H1 (cell line): ENCODE data around the gene CEACAM6. TPM values are rescaled to one million over a fixed set of nuclear protein-coding genes. Genes with fewer than 3 reads are reported as not detected.
"Not testable (repeated sequence)": the region's sequence is repeated elsewhere in the genome, so short reads cannot be mapped to it uniquely, and the experiment has no call there.

Experiments
- CTCF ChIA-PET: fragments of 300-600 bp; sonication (Branson Sonifier 250); formaldehyde crosslinking; loops from one replicate; lab custom pipeline; 2021; ENCODE audit not compliant: partially characterized antibody; lab: Charles Lee
- POLR2A ChIA-PET: fragments of 300-600 bp; sonication (Branson Sonifier 250); formaldehyde crosslinking; loops from one replicate; lab custom pipeline; 2021; ENCODE audit warnings: inconsistent platforms; ENCODE audit not compliant: partially characterized antibody; lab: Charles Lee
- DNase-seq, 2 experiments: peaks; one replicate each; pipeline versions ENCODE4 v3.0.0 to v3.0.0-alpha.2; 2010 to 2022; ENCODE audit warnings: low spot score in 2 of 2, low read depth in 1 of 2, mixed read lengths in 1 of 2
- FAIRE-seq: peaks from 2 replicates; lab custom pipeline; 2011; peaks lifted over from hg19 to GRCh38; lab: Jason Lieb, UNC
- H2AFZ ChIP-seq: 2 replicates; pipeline ENCODE4 v1.8.1; 2012; ENCODE audit warnings: low read length, inconsistent platforms
- H2AK5ac ChIP-seq: 2 replicates; pipeline ENCODE4 v1.6.1; 2013; ENCODE audit warnings: low read depth, low read length
- H2BK120ac ChIP-seq: replicated peaks from 2 replicates; pipeline ENCODE3; 2013; ENCODE audit warnings: low read depth, low read length, inconsistent platforms
- H2BK12ac ChIP-seq: 2 replicates; pipeline ENCODE4 v1.6.1; 2013; ENCODE audit warnings: low read depth, low read length
- H2BK15ac ChIP-seq: 2 replicates; pipeline ENCODE4 v1.6.1; 2013; ENCODE audit warnings: low read length
- H2BK20ac ChIP-seq: 2 replicates; pipeline ENCODE4 v1.6.1; 2013; ENCODE audit warnings: low read length
- H2BK5ac ChIP-seq: 2 replicates; pipeline ENCODE4 v1.6.1; 2013; ENCODE audit warnings: low read depth, low read length
- H3K14ac ChIP-seq: 2 replicates; pipeline ENCODE4 v1.6.1; 2013; ENCODE audit warnings: inconsistent platforms; ENCODE audit not compliant: insufficient read length
- H3K18ac ChIP-seq: 2 replicates; pipeline ENCODE4 v1.6.1; 2013; ENCODE audit warnings: low read length; ENCODE audit errors: extremely low read depth
- H3K23ac ChIP-seq: 2 replicates; pipeline ENCODE4 v1.6.1; 2013; ENCODE audit warnings: inconsistent platforms; ENCODE audit not compliant: insufficient read length
- H3K23me2 ChIP-seq: 2 replicates; pipeline ENCODE4 v1.6.1; 2013; ENCODE audit warnings: low read depth, low read length
- H3K27ac ChIP-seq: 2 replicates; pipeline ENCODE4 v1.6.1; 2011; ENCODE audit warnings: low read depth, low read length, inconsistent platforms
- H3K27me3 ChIP-seq, 4 experiments: replicated peaks in 1 of 4; 1 replicate in 1 of 4; 2 replicates in 3 of 4; pipeline versions ENCODE4 v1.6.1 to v1.8.1; 2011 to 2013; ENCODE audit warnings: low read length in 3 of 4, mild to moderate bottlenecking in 3 of 4, inconsistent platforms in 2 of 4, mixed read lengths in 2 of 4, moderate library complexity in 1 of 4; ENCODE audit not compliant: control insufficient read depth in 3 of 4, insufficient read depth in 3 of 4; ENCODE audit errors: extremely low read depth in 1 of 4
- H3K36me3 ChIP-seq, 4 experiments: 2 replicates each; pipeline versions ENCODE4 v1.6.1 to v1.8.1; 2011 to 2013; ENCODE audit warnings: mild to moderate bottlenecking in 4 of 4, low read length in 3 of 4, moderate library complexity in 2 of 4, control low read depth in 1 of 4, inconsistent platforms in 1 of 4; ENCODE audit not compliant: insufficient read depth in 4 of 4, control insufficient read depth in 2 of 4
- H3K4ac ChIP-seq: replicated peaks from 2 replicates; pipeline ENCODE3; 2013; ENCODE audit warnings: low read length, low read depth, mixed read lengths, inconsistent platforms; ENCODE audit not compliant: insufficient read length
- H3K4me1 ChIP-seq, 4 experiments: replicated peaks in 1 of 4; 1 replicate in 1 of 4; 2 replicates in 3 of 4; pipeline versions ENCODE4 v1.6.1 to v1.8.1; 2011 to 2013; ENCODE audit warnings: low read length in 3 of 4, inconsistent platforms in 2 of 4, mixed read lengths in 1 of 4; ENCODE audit not compliant: insufficient read depth in 4 of 4, control insufficient read depth in 3 of 4
- H3K4me2 ChIP-seq, 2 experiments: 2 replicates each; pipeline versions ENCODE4 v1.6.1 to v1.8.1; 2011 to 2013; ENCODE audit warnings: low read depth in 2 of 2, low read length in 2 of 2, control low read depth in 1 of 2, inconsistent platforms in 1 of 2, mild to moderate bottlenecking in 1 of 2; ENCODE audit not compliant: insufficient read depth in 1 of 2
- H3K4me3 ChIP-seq, 4 experiments: fragments of 200-600, 300-600 bp in 1 of 4; sonication (generic), shearing (Covaris generic), sonication (Bioruptor Twin) in 1 of 4; 2 replicates each; pipeline versions ENCODE4 v1.5.1 to v1.8.1; 2011 to 2016; ENCODE audit warnings: low read length in 4 of 4, low read depth in 3 of 4, control low read depth in 2 of 4, inconsistent platforms in 2 of 4, mild to moderate bottlenecking in 2 of 4, mixed read lengths in 1 of 4, moderate library complexity in 1 of 4; ENCODE audit not compliant: insufficient read depth in 2 of 4; ENCODE audit errors: extremely low read depth in 1 of 4
- H3K56ac ChIP-seq: replicated peaks from 2 replicates; pipeline ENCODE3; 2013; ENCODE audit warnings: low read depth, mild to moderate bottlenecking, mixed read lengths, low read length, inconsistent platforms; ENCODE audit not compliant: insufficient read length
- H3K79me1 ChIP-seq: 2 replicates; pipeline ENCODE4 v1.6.1; 2013; ENCODE audit warnings: low read depth, low read length, control low read depth
- H3K79me2 ChIP-seq, 2 experiments: 2 replicates each; pipeline versions ENCODE4 v1.6.1 to v1.8.1; 2012 to 2013; ENCODE audit warnings: low read length in 2 of 2, mild to moderate bottlenecking in 2 of 2, inconsistent platforms in 1 of 2; ENCODE audit not compliant: insufficient read depth in 2 of 2, control insufficient read depth in 1 of 2
- H3K9ac ChIP-seq, 4 experiments: replicated peaks in 1 of 4; 1 replicate in 1 of 4; 2 replicates in 3 of 4; pipeline versions ENCODE4 v1.6.1 to v1.8.1; 2011 to 2013; ENCODE audit warnings: low read depth in 3 of 4, low read length in 3 of 4, control low read depth in 2 of 4, mild to moderate bottlenecking in 2 of 4, moderate library complexity in 2 of 4, inconsistent platforms in 1 of 4; ENCODE audit errors: extremely low read depth in 1 of 4
- H3K9me3 ChIP-seq, 2 experiments: 2 replicates each; pipeline versions ENCODE4 v1.6.1 to v1.8.1; 2012 to 2013; ENCODE audit warnings: mild to moderate bottlenecking in 2 of 2, moderate library complexity in 2 of 2, control low read depth in 1 of 2, inconsistent platforms in 1 of 2, low read depth in 1 of 2, low read length in 1 of 2, mixed read lengths in 1 of 2; ENCODE audit not compliant: insufficient read depth in 2 of 2
- H4K20me1 ChIP-seq, 2 experiments: replicated peaks in 1 of 2; 2 replicates each; pipeline versions ENCODE3 to v1.8.1; 2011 to 2013; ENCODE audit warnings: inconsistent platforms in 2 of 2, low read length in 2 of 2, mild to moderate bottlenecking in 1 of 2; ENCODE audit not compliant: insufficient read depth in 2 of 2, control insufficient read depth in 1 of 2
- H4K5ac ChIP-seq: 2 replicates; pipeline ENCODE4 v1.6.1; 2013; ENCODE audit warnings: low read length, low read depth, mixed read lengths, inconsistent platforms; ENCODE audit not compliant: insufficient read length
- H4K8ac ChIP-seq: 2 replicates; pipeline ENCODE4 v1.8.0; 2013; ENCODE audit warnings: mild to moderate bottlenecking, moderate library complexity, low read length, inconsistent platforms; ENCODE audit not compliant: insufficient read depth; ENCODE audit errors: extremely low read depth
- H4K91ac ChIP-seq: replicated peaks from 2 replicates; pipeline ENCODE3; 2013; ENCODE audit warnings: low read length, mixed read lengths, inconsistent platforms; ENCODE audit not compliant: insufficient read length
- POLR2AphosphoS5 ChIP-seq: IDR thresholded peaks from 2 replicates; pipeline ENCODE4 v1.6.1; 2011; ENCODE audit warnings: low read depth, low read length
- POU5F1 ChIP-seq: IDR thresholded peaks from 2 replicates; pipeline ENCODE4 v1.6.1; 2011; ENCODE audit warnings: low read depth, mild to moderate bottlenecking, low read length, moderate library complexity
- RFX5 ChIP-seq: IDR thresholded peaks from 2 replicates; pipeline ENCODE4 v1.6.1; 2011; ENCODE audit warnings: low read depth, low read length, improper control_type of control experiment, borderline replicate concordance
- RNF2 ChIP-seq: fragments of 200-900, 300-1000 bp; sonication (generic); IDR thresholded peaks from 2 replicates; pipeline ENCODE4 v1.7.1; 2016; ENCODE audit warnings: borderline replicate concordance, low read depth, mild to moderate bottlenecking, antibody characterized with exemption, low read length; ENCODE audit not compliant: poor library complexity, severe bottlenecking; ENCODE audit errors: missing control alignments
- RXRA ChIP-seq: IDR thresholded peaks from 2 replicates; pipeline ENCODE4 v1.6.1; 2011; ENCODE audit warnings: low read depth, mild to moderate bottlenecking, low read length, moderate library complexity; ENCODE audit not compliant: insufficient read depth
- SIX5 ChIP-seq: IDR thresholded peaks from 2 replicates; pipeline ENCODE4 v1.6.1; 2011; ENCODE audit warnings: mild to moderate bottlenecking, low read depth, low read length
- WGBS, 2 experiments: shearing (Covaris generic) in 1 of 2; methylation state at CpG; one replicate each; pipeline versions ENCODE4 v1.1.6 to v1.1.7; 2013 to 2015; ENCODE audit warnings: low lambda C conversion rate in 2 of 2, mixed read lengths in 2 of 2, inconsistent platforms in 1 of 2, low coverage in 1 of 2, missing lambda C conversion rate in 1 of 2; ENCODE audit not compliant: insufficient replicate concordance in 2 of 2, insufficient coverage in 1 of 2, insufficient read length in 1 of 2; ENCODE audit errors: extremely low coverage in 1 of 2, missing lambda C conversion rate in 1 of 2; 5-methylcytosine and 5-hydroxymethylcytosine counted together
- polyA plus RNA-seq, 7 experiments: library from polyadenylated mRNA; depleted of rRNA in 3 of 7; stranded (reverse) in 5 of 7; unstranded in 2 of 7; fragments of >200 nt in 5 of 7; fragments of 200-250 nt in 2 of 7; gene quantifications; 1 replicate in 5 of 7; 2 replicates in 1 of 7; 4 replicates in 1 of 7; pipeline versions ENCODE4 v1.2.1 to v1.2.3, GENCODE V29; 2011 to 2013; ENCODE audit warnings: missing spikeins in 2 of 7, mixed read lengths in 2 of 7
- total RNA-seq: library from RNA; stranded (reverse); fragmentation: NEBNext Ultra II Directional; extraction: Animal tissue kit (Norgen Biotek cat#: 25700); gene quantifications from 2 replicates; pipeline ENCODE4 v1.2.1, GENCODE V29; 2021
- TF ChIP-seq, protein P1 (sequence below): IDR thresholded peaks from 2 replicates; pipeline ENCODE4 v1.6.1; 2011; ENCODE audit warnings: low read depth, mild to moderate bottlenecking, low read length; ENCODE audit not compliant: insufficient read depth

CEACAM6 gene
- total and polyA plus RNA-seq, 2 of the 8 experiments (the other 6 are each of a cell fraction or from before 2014, with no cell fraction given) = not detected

- no peak for TF ChIP-seq RNF2
- no peak for TF ChIP-seq RXRA
- TF ChIP-seq, protein P1, sequence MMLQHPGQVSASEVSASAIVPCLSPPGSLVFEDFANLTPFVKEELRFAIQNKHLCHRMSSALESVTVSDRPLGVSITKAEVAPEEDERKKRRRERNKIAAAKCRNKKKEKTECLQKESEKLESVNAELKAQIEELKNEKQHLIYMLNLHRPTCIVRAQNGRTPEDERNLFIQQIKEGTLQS = no peak
- no peak for TF ChIP-seq POU5F1
- TF ChIP-seq POLR2AphosphoS5 = no peak
- no peak for TF ChIP-seq RFX5
- no peak for TF ChIP-seq SIX5
Observed at GRCh38 chr19:41748012-41748411, 7.3 kb upstream of the CEACAM6 start (continued).

GRCh38 chr19:41750248-41751134 lies 4.8 kb upstream of the CEACAM6 start:
- FAIRE-seq, H3K23ac ChIP-seq, H3K56ac ChIP-seq, DNase-seq, H2AFZ ChIP-seq, H3K79me2 ChIP-seq, H4K20me1 ChIP-seq, H3K23me2 ChIP-seq, H4K91ac ChIP-seq, POLR2A ChIA-PET, H3K79me1 ChIP-seq, H3K18ac ChIP-seq, H3K27me3 ChIP-seq, H2BK20ac ChIP-seq, H2BK120ac ChIP-seq, H3K14ac ChIP-seq, H3K9ac ChIP-seq, H3K4me2 ChIP-seq, H4K8ac ChIP-seq, H2BK15ac ChIP-seq, H3K4ac ChIP-seq, H3K4me1 ChIP-seq, H2BK5ac ChIP-seq, H4K5ac ChIP-seq, H3K27ac ChIP-seq, H2BK12ac ChIP-seq, H3K36me3 ChIP-seq, H3K4me3 ChIP-seq, CTCF ChIA-PET, H2AK5ac ChIP-seq: not testable (repeated sequence)
- H3K9me3 ChIP-seq = peaks cover 21 to 65% of the 10 kb centered on the region in 2 experiments; a peak in 3 of 4 replicates
- 72% methylated on average over 7 of the region's 10 CpGs; no CpG with 5 or more reads in 1 of the 2 experiments for WGBS, 2 experiments
